Activated naive CD4-positive, alpha-beta T cell (primary cell): ENCODE data around the gene RHOV.

Source experiments
- DNase-seq, 4 experiments: peaks; one replicate each; lab custom pipeline; 2025; lab: John Stamatoyannopoulos, UW

The RHOV gene, protein sequence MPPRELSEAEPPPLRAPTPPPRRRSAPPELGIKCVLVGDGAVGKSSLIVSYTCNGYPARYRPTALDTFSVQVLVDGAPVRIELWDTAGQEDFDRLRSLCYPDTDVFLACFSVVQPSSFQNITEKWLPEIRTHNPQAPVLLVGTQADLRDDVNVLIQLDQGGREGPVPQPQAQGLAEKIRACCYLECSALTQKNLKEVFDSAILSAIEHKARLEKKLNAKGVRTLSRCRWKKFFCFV

DNA sequence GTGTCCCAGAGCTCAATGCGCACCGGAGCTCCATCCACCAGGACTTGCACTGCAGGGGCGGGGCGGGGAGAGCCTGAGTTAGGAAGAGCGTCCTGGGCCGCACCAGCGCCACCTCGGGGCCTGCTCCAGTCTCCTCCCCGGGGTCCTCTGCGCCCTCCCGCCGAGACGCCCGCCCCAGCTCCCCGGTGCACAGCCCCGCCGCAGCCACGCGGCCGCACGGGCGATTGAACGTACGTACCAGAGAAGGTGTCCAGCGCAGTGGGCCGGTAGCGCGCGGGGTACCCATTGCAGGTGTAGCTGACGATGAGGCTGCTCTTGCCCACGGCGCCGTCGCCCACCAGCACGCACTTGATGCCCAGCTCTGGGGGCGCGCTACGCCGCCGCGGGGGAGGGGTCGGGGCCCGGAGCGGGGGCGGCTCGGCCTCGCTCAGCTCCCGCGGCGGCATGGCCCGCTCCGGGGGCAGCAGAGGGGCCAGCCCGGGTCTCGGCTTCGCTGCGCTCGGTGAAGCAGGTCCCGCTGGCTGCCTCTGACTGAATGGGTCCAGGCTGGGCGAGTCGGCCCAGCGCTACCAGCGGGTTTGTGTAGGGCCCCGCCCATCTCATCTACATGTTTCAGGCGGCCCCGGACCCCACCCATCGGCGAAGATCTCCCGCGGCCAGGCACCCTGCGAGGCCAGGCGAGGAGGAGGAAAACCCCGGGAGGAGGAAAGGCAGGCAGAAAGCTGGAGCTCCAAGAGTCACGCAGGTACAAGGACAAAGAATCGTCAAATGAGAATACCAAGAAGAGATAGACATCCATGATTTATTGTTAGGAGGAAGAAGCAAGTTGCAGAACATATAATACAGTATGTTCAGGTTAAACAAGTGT, at the start of gene RHOV:
Gene RHOV (minus strand): TSS at position 541 of the 868 bp plus-strand sequence. CDS start 95 bp downstream, at position 446.
- DNase-seq: peak in 2 of 4 experiments; percentile 14 to 35

DNA sequence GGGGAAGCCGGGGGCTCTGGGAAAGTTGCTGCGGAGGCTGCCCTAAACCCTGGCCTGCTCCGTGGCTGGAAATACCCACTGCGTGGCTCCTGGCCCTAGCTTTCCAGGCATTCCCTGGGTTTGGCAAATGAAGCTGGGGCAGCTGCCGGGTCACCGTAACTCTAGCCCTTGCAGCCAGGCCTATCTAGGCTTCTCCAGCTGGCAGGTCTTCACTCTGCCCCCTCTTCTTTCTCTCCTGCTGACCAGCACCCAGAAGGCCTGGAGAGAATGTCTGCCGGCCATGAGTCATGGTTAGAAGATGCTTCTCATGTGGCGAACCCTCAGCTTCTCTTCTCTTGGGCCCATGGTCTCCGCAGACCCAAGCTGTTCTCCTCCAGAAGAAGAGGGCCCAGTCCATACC, 49.5 kb upstream of the RHOV start:
- DNase-seq: no peak

DNA sequence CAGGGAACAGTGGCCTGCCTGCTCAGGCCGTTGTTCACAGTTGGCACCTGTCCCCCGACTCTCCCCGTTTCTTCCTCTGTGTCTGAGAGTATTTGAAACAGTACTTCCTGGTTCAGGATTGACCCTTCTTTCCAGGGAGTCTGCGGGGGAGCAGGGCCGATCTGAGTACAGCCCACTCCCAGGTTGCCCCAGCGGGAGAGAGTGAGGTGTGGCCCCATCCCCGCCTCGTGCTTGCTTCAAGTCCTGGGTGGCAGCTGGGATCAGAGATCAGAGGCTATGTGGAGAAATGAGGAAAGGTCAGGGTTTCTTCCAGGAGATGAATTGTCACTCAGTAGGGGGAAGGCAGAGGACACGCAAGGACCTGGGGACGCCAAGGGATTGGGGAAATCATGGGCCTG, 48.6 kb upstream of the RHOV start:
- DNase-seq: no peak

DNA sequence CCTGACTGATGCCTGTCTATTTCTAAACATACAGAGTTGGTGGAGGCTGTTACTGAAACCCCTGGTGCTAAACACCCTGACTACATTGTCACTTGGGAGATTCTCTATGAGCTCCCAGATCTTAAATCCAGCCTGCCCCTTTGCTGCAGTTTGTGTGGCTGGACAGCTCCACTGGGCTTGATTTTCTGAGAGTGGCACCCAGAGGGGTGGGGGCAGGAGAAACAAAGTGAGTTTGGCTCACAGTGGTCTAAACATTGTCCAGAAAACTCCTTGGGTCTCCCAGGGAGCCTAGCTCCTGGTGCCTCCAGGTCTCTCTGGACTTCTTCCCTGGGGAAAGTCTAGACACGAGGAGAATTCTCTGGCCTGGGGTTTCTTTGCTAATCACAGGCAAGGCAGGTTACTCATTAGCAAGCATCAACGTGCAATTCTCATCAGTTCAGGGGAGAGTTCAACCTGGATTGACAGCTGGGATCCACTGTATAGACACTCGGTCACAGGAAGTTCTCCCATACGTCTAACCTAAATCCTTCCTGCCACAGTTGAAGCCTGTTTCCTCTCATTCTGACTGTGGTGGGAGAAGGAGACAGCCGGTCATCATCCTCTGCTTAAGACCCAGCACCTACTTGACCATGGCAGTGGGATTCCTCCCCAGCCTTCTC, 48.0 kb upstream of the RHOV start:
- no peak for DNase-seq

DNA sequence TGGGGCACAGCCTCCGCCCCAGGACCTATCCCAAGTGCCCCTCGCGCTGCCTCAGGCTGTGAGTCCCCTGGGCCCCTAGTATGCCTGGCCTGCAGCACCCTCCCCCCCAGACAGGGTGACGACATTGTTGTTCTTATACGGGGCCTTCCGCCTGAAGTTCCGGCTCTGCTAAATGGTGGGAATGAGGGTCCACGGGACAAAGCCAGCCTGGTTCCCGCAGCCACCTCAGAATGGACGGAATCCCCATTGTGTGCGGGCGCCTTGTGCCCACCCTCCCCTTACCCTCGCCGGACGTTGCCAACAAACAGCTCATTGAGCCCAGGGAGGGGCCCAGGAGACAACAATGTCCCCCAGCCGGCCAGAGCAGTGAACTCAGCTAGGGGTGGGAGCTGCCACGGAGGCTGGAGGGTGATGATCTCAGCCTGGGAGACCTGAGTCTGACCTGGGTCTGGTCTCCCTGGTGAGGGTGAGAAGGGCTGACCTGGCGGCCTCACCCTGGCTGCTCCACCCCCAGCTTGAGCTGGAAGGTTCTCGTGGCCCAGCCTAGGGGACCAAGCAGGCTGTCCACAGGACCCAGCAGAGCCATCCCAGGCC, 44.9 kb upstream of the RHOV start:
- DNase-seq: no peak

DNA sequence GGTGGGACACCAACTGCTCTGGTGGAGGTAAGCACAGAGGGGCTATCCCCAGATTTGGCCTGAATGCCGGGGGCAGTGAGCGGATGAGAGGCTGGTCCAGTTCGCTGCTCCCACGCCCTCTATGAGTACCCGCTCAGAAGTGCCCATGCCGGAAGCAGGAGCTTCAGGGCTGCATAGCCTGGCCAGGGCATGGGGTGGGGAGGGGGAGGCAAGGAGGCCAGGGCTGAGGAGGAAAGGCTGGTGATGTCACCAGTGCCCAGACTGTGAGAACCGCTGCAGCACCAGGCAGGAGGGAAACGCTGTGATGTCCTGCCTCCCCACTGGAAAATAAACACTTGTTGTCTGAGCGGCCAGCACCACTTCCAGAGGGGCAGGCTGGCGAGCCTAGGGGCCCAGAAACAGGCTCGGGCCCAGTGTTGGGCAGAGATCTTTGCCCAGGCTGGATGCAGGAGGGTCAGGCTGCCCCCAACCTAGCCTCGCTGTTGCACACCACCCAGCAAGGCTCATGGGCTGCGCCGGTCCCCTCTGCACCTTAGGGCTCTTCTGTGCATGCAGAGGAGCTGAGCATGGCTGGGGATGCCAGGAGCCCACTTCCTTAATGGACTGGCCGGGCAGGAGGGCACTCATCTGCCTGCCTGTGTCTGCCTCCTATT, 44.2 kb upstream of the RHOV start:
- no peak for DNase-seq

DNA sequence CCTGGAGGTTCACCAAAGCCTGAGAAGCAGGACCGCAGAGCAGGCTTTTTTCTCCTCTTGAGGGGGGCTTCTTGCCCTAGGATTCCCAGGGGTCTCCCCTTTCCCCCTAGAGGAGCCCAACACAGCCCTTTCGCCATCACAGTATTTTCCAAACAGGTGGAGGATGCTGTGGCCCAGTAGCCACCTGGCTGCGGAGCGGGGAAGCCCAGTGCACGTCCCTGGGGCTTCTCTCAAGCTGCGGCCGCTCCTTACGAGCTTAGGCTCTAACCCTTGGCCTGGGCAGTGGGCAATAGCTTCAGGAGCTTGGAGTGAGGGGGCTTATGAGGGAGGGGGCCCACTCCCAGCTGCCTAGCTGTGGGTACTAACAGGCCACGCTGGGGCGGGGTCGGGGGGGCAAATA, 43.6 kb upstream of the RHOV start:
- no peak for DNase-seq

DNA sequence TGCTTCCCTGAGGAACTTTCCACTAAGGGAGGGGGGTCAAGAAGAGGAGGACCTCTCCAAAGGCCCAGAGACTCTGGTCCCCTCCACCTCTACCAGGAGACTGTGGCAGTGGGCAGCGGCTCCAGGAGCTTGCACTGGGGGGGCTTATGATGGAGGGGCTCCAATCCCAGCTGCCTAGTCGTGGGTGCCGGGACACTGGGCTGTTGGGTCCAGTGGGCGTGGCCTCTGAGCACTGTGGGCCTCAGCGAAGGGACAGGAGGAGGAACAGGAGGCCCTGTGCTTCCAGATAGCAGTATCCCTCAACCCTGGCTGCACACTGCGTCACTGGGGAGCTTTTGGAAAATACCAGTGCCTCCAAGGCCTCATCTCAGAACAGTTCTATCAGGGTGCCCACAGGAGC, 41.6 kb upstream of the RHOV start:
- no peak for DNase-seq

DNA sequence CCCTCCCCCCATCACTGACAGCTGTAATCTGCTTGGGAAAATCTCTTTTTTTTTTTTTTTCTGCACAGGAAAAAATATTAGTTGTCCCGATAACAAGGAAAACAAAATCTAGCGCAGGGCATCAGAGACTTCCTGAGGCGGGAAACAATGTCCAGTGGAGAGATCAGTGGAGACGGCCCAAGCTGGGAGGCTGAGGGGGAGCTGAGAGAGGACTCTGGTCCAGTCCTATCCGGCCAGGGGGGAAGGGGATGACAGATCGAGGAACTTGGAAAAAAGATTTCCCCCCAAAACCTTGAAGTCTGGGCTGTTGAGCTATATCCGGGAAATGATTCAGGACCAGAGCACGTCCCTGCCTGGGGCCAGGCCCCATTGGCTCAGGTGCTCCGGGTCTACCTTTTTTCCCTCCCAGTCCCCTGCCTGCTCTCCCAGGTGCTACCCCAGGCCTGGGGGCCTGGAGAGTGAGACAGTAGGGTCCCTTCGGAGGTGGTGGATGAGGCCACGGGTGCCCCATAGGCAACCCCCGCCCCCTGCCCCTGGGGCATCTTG, 41.2 kb upstream of the RHOV start:
- DNase-seq: no peak

DNA sequence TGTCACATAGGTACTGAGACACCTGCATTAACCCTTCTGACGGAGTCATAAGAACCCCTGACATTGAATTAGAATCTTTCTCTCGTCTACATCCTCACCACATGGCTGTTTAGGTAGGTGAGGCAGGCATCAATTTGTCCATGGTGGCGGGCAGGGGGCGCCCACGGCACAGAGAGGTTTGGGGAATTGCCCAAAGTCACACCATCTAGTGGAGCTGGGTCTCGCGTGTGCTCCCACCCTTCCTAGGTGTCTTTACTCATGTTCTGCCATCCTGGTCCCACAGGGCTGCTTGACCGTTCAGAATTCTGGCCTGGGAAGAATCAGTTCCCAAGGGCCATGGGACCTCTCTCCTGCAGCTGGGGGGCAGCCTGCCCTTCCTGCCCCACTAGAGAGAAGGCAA, 40.5 kb upstream of the RHOV start:
- DNase-seq: no peak

DNA sequence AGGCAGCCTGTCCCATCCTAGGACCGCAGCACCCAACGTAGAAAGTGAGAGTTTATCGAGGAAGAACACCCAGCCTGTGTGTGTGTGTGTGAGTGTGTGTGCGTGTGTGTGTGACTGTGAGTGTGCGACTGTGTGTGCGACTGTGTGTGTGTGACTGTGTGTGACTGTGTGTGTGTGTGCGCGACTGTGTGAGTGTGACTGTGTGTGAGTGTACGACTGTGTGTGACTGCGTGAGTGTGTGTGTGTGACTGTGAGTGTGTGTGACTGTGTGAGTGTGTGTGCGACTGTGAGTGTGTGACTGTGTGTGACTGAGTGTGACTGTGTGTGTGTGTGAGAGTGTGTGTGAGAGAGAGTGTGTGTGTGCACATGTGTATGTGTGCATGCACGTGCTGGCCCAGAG, 40.0 kb upstream of the RHOV start:
- no peak for DNase-seq

DNA sequence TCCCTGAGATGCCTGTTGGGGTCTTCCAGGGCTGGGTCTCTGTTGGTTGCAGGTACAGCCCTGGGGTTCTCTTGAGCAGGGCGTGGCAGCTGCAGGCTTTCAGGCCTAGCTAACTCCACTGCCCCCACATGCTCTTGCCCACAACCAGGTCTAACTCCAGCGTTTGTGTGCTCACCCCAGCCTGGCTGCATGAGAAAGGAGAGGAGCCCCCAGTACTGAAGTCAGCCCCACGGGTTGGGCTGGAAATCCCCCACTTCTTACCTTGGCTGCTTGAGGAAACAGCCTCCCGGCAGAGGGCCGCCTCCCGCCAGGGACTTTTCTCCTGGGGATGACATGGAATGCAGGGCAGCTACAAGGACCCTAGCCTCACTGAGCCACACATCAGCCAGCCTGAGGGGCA, 38.4 kb upstream of the RHOV start:
- DNase-seq: no peak

DNA sequence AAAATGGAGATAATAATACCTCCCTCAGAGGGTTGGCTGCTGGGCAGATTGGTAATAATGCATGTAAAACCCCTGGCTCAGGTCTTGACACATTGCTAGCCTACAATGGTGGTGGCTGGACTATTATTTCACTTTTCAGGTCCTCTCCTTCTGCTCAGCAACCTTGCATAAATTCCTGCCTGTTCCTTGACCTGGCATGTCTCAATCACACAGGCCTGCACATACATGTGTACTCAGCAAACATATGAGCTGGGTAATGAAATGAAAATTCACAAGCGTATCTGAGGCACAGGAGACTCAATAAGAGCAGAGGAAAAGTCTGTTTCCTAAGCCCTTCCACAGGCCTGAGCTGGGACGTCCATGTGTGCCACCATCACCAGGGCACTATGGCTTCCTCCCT, 37.7 kb upstream of the RHOV start:
- DNase-seq: no peak

DNA sequence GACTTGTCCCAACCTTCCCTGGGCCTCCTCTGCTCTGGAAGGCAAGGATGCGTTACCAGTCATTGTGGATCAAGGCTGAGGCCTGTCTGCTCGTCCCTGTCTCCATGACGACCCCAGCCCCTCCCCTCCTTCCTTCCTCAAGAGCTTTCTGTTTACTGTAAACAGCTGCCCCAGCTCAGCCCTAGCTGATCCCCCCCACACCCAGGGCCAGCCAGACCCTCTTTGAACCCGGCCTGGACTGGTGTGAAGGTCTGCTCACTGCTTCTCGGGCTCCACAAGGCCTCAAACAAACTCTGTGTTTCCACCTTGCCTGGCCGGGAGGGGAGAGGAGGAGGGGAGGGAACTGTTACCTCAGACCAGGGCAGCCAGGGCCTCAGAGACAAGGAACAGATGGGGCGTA, 37.1 kb upstream of the RHOV start:
- DNase-seq: no peak

DNA sequence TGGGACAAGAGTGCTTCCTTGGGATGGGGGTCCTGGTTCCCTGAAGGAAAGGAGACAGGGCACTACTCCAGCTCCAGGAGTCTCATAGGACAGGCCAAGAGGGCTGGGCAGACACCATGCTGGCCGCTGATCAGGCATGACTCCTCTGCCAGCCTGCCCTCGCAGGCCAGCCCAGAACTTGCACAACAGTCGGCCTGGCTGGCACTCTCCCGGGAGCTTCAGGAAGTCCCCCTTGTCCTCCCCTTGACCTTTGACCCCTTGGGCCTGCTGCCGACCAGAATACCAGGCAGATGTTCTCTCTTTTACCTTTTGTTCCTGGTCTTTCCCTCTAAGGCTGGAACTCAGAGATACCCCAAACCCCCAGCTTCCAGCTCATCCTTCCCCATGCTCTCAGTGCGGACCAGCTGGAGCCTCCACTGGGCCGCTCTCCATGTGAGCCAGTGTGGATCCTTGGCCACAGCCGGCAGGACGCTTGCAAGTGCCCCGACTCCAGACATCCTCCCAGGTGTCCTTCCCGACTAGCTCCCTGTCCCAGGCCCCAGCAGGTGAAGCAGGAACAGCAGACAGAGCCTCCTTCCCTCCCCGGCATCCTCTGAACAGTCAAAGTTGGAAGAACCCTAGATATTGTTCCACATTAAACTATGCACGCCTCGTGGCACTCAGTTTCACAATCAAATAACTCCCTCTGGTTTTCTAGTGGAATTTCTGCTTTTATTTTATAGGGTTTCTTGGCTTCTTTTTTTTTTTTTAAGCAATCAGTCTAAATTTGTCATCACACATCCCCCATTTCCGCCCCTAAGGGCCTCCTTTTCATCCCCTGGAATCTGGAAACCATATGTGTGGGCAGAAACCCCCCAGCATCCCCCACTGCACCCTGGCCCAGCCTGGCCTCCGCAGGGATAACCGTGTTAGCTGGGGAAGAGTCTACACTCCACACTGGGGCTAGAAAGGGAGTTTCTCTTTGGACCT, 35.9 kb upstream of the RHOV start:
- no peak for DNase-seq

DNA sequence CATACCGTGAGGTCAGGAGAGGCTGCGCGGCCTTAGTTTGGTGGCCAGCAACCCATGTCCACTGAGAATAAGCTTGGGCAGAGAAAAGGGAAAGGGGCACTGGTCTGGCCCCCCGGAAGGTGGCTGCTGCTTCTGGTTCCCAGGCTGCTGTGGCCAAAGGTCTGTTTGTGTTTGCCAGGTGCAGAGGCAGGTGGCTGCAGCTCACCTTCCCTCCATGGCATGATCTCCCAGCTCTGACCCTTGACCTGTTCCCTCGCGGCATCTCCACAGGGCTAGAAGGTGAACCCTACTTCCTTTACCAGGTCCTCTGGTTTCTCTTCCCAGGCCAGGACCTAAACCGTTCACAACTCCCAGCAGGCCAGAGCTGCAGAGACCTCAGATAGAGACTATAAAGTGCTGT, 34.1 kb upstream of the RHOV start:
- no peak for DNase-seq

DNA sequence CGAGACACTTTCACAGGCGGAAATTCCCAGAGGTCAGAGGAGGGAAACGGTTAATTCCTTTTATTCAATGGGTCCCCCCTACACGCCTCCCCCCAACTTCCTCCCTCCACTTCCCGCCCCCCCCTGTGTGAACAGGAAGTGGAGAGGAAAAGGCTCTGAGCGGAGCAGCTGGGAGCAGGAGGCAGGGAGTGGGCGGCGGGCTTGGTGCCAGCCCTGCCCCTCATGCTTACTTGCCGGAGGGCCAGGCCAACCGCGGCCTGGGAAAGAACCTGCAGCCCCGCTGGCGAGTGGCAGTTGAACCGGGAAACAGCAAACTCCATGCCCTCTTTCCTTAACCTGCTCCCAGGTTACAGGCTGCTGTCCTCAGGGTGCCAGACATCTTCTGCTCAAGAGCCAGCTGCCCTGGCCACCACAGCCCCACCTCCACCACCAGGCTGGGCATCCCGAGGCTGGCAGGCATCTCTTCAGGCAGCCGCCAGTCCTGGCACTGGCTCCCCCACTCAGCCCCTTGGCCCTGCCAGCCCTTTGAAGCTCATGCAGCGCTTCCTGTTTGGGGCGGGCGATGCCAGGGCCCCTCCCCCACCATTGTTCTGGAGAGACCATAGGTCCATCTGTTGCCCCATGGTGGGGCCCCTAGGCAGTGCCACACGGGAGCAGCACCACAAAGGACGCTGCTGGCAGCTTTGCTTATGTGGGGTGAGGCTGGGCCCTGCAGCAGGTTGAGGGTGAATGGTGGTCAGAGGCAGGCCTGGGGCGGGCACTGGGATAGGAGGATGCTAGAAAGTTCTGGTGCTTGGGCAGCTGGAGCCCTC, 33.2 kb upstream of the RHOV start:
- DNase-seq: peak in 2 of 4 experiments; percentile 30 to 55

DNA sequence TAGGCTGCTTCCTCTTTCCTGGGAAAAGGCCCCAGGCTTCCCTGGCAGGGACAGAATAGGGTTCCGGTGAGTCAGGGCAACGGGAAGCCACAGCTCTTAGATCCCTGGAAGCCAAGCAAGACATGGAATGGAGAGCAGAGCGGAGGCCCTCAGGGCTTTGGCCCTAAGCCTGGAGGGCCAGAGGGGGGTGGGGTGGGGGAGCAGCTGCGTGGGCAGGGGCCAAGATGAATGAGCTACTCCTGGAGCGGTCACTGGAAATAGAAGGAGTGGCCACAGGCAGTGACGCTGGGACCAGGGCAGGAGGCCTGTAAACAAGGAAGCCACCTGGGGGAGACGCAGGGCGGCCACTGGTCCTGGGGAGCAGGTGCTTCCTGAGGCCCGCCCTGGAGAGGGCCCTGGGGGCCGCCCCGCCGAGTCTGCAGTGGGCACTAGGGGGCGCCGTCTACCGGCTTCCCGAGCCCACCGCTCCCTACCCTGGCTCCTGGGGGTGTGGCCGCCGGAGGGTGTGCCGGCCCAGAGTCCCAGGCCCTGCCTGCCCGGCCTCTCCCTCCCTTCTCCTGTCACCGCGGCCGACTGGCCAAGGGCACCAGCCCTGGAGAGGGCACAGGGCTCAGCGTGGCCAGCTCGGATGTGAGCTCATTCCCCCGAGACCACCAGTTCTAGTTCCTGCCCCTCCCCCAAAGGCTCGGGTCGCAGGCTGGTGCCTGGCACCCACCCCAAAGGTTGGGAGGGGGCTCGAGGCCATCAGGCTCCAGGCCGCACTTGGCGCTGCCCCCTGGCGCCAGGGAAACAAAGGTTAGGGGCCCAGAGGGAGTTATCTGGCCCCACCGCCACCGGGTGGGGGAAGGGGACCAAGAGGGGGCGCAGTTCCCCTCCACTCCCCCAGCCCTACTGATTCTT, 32.3 kb upstream of the RHOV start:
- DNase-seq: peak; percentile 28 to 75 (median 57)
